Uterus (tissue), 4 donors: Measurements from ENCODE around the gene C18orf63. TPM values are rescaled to one million over a fixed set of nuclear protein-coding genes. Genes with fewer than 3 reads are reported as not detected.
"Not testable (repeated sequence)": the region's sequence is repeated elsewhere in the genome, so short reads cannot be mapped to it uniquely, and the experiment has no call there.

Experiments used
- DNase-seq, 2 donors: peaks; one replicate each; pipeline ENCODE4 v3.0.0-alpha.2; 2019 to 2020
- H3K27ac ChIP-seq, 2 donors: fragments of 200-600 bp; sonication (generic); 1 replicate in 1 of 2; 2 replicates in 1 of 2; pipeline ENCODE4 v1.5.1; 2016 to 2018
- H3K27me3 ChIP-seq, 2 donors: fragments of 200-600 bp; sonication (generic); one replicate each; pipeline ENCODE4 v1.5.1; 2018 to 2019; ENCODE audit warnings: control low read depth in 1 of 2
- H3K36me3 ChIP-seq, 2 donors: fragments of 200-600 bp; sonication (generic); one replicate each; pipeline ENCODE4 v1.5.1; 2019; ENCODE audit warnings: control low read depth in 1 of 2
- H3K4me1 ChIP-seq, 2 donors: fragments of 200-600 bp; sonication (generic); one replicate each; pipeline ENCODE4 v1.5.1; 2018 to 2019; ENCODE audit warnings: control low read depth in 1 of 2
- H3K4me3 ChIP-seq, 2 donors: fragments of 200-600 bp; sonication (generic); 1 replicate in 1 of 2; 2 replicates in 1 of 2; pipeline ENCODE4 v1.5.1; 2018 to 2019; ENCODE audit warnings: mild to moderate bottlenecking in 1 of 2
- H3K9me3 ChIP-seq, 2 donors: fragments of 200-600 bp; sonication (generic); one replicate each; pipeline ENCODE4 v1.5.1; 2019; ENCODE audit warnings: control low read depth in 1 of 2
- POLR2A ChIP-seq, 2 donors: fragments of 450-650 bp; IDR thresholded peaks; one replicate each; pipeline ENCODE4 v1.6.1; 2016; ENCODE audit warnings: antibody characterized with exemption in 2 of 2, mild to moderate bottlenecking in 1 of 2, moderate library complexity in 1 of 2
- intact Hi-C: fragments of 100-400 bp; cut with DNase I; formaldehyde crosslinking; loops from one replicate; pipeline ENCODE4 v1.15.1; 2023; ENCODE audit warnings: low total_unique reads
- total RNA-seq, 4 donors: library from RNA; depleted of rRNA in 3 of 4; stranded (reverse); fragments of >200 nt in 3 of 4; gene quantifications; one replicate each; pipeline versions ENCODE4 v1.1.0 to v1.2.4, GENCODE V29; 2014 to 2023
- TF ChIP-seq, protein P1 (sequence below), 4 experiments: fragments of 200-600 bp in 2 of 4; fragments of 450-650 bp in 2 of 4; sonication (generic) in 2 of 4; IDR thresholded peaks; one replicate each; pipeline ENCODE4 v1.5.1; 2016 to 2019; ENCODE audit warnings: antibody characterized with exemption in 4 of 4, mild to moderate bottlenecking in 2 of 4, moderate library complexity in 1 of 4
- donor health status: DM: yes; HTN: yes; CAD: no.

Gene C18orf63
- total RNA-seq, 4 donors from 2014 or later: not detected

DNA sequence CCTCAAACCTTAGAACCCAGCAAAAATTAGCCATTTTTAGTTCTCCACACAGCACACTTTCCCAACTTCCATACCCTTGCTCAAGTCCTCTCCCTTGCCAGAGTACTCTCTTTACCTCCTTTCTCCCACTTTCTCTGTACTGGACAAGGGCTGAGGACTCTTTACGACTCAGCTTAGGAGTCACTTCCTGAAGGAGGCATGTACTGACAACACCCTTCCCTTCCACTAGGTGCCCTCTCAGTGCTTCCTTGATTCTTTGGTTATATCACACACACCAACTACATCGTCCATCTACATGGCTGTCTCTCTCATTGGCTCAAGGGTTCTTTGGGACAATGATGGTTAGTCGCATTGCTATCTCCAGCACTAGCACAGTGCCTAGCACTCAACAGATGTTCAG, 5.2 kb upstream of the C18orf63 start:
- intact Hi-C loops: no loop called here
- no peak overlapping the region for H3K27ac ChIP-seq
- DNase-seq: no peak
- no peaks in the 10 kb centered on the region for H3K27me3 ChIP-seq
- no peak overlapping the region for H3K4me3 ChIP-seq
- no peaks in the 10 kb centered on the region for H3K36me3 ChIP-seq
- H3K9me3 ChIP-seq: no peaks in the 10 kb centered on the region
- H3K4me1 ChIP-seq: no peaks in the 10 kb centered on the region
- TF ChIP-seq, protein P1, sequence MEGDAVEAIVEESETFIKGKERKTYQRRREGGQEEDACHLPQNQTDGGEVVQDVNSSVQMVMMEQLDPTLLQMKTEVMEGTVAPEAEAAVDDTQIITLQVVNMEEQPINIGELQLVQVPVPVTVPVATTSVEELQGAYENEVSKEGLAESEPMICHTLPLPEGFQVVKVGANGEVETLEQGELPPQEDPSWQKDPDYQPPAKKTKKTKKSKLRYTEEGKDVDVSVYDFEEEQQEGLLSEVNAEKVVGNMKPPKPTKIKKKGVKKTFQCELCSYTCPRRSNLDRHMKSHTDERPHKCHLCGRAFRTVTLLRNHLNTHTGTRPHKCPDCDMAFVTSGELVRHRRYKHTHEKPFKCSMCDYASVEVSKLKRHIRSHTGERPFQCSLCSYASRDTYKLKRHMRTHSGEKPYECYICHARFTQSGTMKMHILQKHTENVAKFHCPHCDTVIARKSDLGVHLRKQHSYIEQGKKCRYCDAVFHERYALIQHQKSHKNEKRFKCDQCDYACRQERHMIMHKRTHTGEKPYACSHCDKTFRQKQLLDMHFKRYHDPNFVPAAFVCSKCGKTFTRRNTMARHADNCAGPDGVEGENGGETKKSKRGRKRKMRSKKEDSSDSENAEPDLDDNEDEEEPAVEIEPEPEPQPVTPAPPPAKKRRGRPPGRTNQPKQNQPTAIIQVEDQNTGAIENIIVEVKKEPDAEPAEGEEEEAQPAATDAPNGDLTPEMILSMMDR (IDR thresholded peaks at IDR 0.05): peak in 1 of 4 experiments; percentile 16
- no peak for TF ChIP-seq POLR2A (IDR thresholded peaks at IDR 0.05)

DNA sequence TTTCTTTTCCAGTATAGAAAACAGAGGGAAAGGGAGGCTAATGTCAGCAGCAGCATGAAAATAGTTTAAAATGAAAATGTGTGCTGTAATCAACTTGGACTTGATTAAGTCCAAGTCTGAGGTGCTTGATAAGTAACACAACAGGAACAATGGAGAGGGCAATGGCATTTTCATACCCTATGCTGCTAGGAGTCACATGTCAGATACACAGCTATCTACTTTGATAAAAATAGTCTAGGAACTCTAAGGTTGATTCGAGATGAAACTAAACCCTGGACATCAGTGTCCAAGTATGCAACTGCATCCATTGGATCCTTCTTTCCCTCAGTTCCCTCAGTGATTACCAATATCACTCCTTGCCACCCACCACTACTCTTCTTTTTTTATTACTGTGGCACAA, 4.6 kb upstream of the C18orf63 start:
- H3K4me3 ChIP-seq: no peak overlapping the region
- TF ChIP-seq, protein P1 (IDR thresholded peaks at IDR 0.05): no peak
- no peak for TF ChIP-seq POLR2A (IDR thresholded peaks at IDR 0.05)
- H3K9me3 ChIP-seq: no peaks in the 10 kb centered on the region
- no peaks in the 10 kb centered on the region for H3K36me3 ChIP-seq
- no peak overlapping the region for H3K27ac ChIP-seq
- no peaks in the 10 kb centered on the region for H3K27me3 ChIP-seq
- no peak for DNase-seq
- no peaks in the 10 kb centered on the region for H3K4me1 ChIP-seq
- intact Hi-C loops: no loop called here

DNA sequence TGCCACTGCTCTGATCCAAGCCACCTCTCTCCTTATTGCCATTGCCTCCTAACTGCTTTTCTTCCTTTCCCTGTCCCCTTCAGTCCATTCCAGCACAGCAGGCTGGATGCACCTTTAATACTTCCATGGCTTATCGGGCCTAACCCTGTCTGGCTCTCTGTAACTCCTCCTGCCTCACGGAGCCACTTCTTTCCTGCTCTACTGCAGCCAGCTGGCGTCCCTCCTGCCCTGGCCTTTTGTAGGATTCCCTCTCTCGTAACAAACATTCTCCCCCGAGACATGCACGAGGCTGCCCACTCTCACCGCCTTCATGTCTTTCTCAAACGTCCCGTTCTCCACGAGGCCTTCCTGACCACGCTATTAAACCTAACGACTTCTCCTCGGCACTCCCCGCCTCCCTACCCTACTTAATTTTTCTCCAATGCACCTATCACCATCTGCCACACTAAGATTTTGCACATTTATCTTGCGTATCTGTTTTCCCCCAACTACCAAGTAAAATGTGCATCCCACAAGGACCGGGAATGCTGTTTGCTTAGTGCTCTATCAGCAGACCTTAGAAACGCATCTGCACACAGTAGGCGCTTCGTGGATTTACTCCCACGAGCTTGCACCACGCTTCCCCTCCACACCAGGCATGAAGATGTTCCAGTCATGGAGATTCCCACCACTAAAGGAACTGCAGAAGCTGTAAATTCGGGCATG, 728 bp upstream of the C18orf63 start:
- no peak overlapping the region for H3K27ac ChIP-seq
- H3K4me3 ChIP-seq: no peak overlapping the region
- intact Hi-C loops: no loop called here
- TF ChIP-seq, protein P1 (IDR thresholded peaks at IDR 0.05): no peak
- TF ChIP-seq POLR2A (IDR thresholded peaks at IDR 0.05): no peak
- H3K9me3 ChIP-seq: no peaks in the 10 kb centered on the region
- no peaks in the 10 kb centered on the region for H3K36me3 ChIP-seq
- H3K4me1 ChIP-seq: no peaks in the 10 kb centered on the region
- no peaks in the 10 kb centered on the region for H3K27me3 ChIP-seq
- DNase-seq: no peak

DNA sequence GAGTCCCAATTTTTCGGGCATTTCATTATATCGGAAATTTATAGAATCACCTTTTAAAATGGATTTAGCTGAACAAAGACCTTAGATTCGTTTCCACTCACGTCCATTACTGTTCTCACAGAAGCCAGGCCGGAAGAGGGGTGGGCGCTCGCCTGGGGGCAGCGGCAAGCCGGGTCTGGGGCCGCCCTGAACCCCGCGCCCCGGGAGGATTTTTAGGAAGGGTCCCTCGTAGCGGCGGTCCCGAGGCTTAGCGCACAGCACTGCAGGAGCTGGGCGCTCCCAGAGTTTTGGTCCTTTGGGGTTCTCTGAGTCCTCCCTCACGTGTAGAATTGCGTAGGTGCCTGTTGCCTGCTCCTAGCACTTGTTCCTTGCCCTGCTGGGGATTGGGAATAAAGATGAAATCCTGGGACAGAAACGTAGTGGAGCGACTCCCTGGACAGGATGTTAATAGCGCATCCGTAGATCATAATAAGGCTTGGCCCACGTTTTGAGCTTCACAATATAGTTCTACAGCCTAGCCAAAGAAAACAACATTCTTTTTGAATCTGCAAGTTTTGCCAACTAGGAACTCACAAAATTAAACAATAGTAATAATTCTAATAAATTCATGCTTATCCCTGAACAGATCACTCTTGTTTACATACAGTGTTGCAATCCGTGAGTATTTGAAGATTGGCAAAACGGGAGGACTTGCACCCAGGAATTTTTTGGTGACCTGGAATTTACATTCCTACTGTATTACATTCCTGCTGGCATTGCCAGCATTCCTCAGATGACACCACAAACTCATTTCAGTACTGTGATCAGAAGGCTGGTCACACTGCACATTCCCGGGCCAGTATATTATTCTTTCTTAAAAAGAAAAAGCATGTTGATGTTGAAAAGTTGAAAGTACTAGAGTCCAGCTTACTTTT, 875 bp downstream of the C18orf63 start:
- no peak overlapping the region for H3K4me3 ChIP-seq
- intact Hi-C loops: no loop called here
- no peak overlapping the region for H3K27ac ChIP-seq
- no peaks in the 10 kb centered on the region for H3K36me3 ChIP-seq
- no peaks in the 10 kb centered on the region for H3K9me3 ChIP-seq
- H3K4me1 ChIP-seq: no peaks in the 10 kb centered on the region
- TF ChIP-seq POLR2A (IDR thresholded peaks at IDR 0.05): no peak
- no peak for DNase-seq
- H3K27me3 ChIP-seq: no peaks in the 10 kb centered on the region

DNA sequence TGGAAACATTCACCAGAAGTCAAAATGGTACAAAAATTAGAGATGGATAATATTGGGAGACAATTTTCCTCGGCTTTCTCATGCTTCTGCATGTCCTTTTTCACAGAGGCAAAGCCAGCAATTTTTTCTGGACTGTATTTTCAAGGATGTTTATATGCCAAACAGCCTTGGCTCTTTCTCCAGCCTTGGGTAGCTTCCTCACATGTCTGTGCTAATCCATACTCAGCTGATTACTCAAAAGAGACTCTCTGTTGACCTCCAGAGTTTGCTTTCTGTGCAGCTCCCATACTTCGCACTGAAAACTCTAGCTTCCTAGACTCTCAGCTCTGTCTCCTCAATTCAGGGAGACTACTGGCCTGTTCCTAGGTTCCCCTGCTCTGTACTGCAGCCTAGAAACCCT, 10.6 kb downstream of the C18orf63 start:
- no peaks in the 10 kb centered on the region for H3K9me3 ChIP-seq
- no peaks in the 10 kb centered on the region for H3K27me3 ChIP-seq
- H3K4me1 ChIP-seq: no peaks in the 10 kb centered on the region
- intact Hi-C loops: no loop called here
- H3K27ac ChIP-seq: no peak overlapping the region
- H3K4me3 ChIP-seq: no peak overlapping the region
- no peak for TF ChIP-seq POLR2A (IDR thresholded peaks at IDR 0.05)
- TF ChIP-seq, protein P1 (IDR thresholded peaks at IDR 0.05): no peak
- H3K36me3 ChIP-seq: no peaks in the 10 kb centered on the region
- DNase-seq: no peak

DNA sequence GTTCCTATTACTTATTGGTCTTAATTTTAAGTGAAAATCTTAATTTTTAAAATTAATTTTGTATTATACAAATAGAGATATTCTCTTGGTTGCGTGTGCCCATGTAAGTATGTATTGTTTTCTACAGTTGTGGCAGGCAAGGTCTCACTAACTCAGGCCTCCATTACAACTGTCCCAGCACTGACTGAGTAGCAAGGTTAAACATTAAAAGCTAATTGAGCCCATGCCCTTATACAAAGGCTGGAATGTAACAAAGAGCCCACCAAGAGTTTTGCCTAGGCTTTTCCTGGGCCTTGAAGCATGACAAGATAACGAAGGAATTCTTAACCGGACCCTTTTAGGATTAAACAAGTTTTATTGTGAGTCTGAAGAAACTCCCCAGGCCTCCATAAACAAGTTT, 11.2 kb downstream of the C18orf63 start:
- H3K36me3 ChIP-seq, DNase-seq, H3K9me3 ChIP-seq, intact Hi-C loops, H3K4me3 ChIP-seq, H3K27me3 ChIP-seq, H3K4me1 ChIP-seq, H3K27ac ChIP-seq: not testable (repeated sequence)
